Hepatocyte (in vitro differentiated cells): ENCODE measurements around the gene MGAT5B.

ENCODE experiments used
- EZH2phosphoT487 ChIP-seq: fragments of 200-600 bp; sonication (generic); IDR thresholded peaks from one replicate; pipeline ENCODE4 v1.6.1; 2018; ENCODE audit warnings: antibody characterized with exemption, mild to moderate bottlenecking, low read depth, moderate library complexity; ENCODE audit not compliant: unreplicated experiment, severe bottlenecking
- TF ChIP-seq, protein P1 (sequence below): fragments of 200-600 bp; sonication (generic); IDR thresholded peaks from 2 replicates; pipeline ENCODE4 v1.5.1; 2016; ENCODE audit warnings: antibody characterized with exemption, mild to moderate bottlenecking; ENCODE audit not compliant: poor library complexity

DNA sequence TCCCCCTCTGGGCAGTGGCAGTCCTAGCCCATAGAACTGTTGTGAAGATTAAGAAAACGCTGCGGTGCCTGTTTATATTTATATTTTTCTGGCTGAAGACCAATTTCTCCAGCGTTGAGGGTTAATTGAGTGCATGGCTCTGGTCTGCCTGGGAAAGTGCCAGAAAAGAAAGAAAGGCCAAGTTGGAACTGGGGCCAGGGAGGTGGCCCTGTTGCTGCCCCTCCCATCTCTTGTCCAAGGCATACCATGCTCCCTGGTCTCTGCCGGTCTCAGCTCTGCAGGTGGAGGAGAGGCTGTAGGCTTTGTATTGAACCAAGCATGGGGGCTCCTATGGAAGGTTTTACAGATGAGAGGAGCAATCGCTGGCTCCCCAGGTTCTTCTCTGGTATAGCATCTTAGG is 124.7 kb downstream of the MGAT5B start:
- TF ChIP-seq, protein P1, sequence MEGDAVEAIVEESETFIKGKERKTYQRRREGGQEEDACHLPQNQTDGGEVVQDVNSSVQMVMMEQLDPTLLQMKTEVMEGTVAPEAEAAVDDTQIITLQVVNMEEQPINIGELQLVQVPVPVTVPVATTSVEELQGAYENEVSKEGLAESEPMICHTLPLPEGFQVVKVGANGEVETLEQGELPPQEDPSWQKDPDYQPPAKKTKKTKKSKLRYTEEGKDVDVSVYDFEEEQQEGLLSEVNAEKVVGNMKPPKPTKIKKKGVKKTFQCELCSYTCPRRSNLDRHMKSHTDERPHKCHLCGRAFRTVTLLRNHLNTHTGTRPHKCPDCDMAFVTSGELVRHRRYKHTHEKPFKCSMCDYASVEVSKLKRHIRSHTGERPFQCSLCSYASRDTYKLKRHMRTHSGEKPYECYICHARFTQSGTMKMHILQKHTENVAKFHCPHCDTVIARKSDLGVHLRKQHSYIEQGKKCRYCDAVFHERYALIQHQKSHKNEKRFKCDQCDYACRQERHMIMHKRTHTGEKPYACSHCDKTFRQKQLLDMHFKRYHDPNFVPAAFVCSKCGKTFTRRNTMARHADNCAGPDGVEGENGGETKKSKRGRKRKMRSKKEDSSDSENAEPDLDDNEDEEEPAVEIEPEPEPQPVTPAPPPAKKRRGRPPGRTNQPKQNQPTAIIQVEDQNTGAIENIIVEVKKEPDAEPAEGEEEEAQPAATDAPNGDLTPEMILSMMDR, result no peak
- TF ChIP-seq EZH2phosphoT487, result no peak
